ENCODE results near the gene RPL27A. TPM values are rescaled to one million over a fixed set of nuclear protein-coding genes. Genes with fewer than 3 reads are reported as not detected.

Gene RPL27A
- total RNA-seq, 1 experiment from 2014 or later: 585 TPM

DNA sequence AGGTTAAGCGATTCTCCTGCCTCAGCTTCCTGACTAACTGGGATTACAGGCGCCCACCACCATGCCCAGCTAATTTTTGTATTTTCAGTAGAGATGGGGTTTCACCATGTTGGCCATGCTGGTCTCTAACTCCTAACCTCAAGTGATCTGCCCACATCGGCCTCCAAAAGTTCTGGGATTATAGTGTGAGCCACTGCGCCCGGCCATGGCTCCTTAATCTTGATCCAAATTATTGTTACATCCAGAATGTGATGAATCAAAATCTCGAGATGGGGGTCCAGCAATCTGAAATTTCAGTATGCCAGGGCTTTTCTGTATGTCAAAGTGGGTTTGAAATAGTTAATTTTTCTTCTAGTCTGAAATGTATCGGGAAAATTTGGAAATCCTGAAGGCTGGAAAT lies 3.7 kb downstream of the RPL27A start:
- Mint-ChIP-seq H3K9me3 (ENCODE audit: low read depth, unreplicated experiment) (no peaks in the 10 kb centered on the region), H3K36me3 (ENCODE audit: insufficient read depth, unreplicated experiment) (peaks cover 93% of the 10 kb centered on the region), H3K4me3 (ENCODE audit: low read depth, unreplicated experiment) (no peak overlapping the region), H3K4me1 (ENCODE audit: low read depth, unreplicated experiment) (peaks cover 34% of the 10 kb centered on the region), H3K27me3 (ENCODE audit: unreplicated experiment) (no peaks in the 10 kb centered on the region), H3K27ac (ENCODE audit: unreplicated experiment) (peak overlapping the region; percentile 33)
- no peak for TF ChIP-seq CTCF (IDR thresholded peaks at IDR 0.05; ENCODE audit: unreplicated experiment)
- intact Hi-C loops (cut with micrococcal nuclease; ENCODE audit: unreplicated experiment): loop anchor here (5.0 kb wide), 2 partner anchors 36 to 81 kb away; no protein-coding TSS in a partner anchor
- no TSS peak for BruUV-seq (replicated peaks)
- CTCF ChIA-PET: no interaction called here
- DNase-seq: no peak

GRCh38 chr11:8688414-8689362 lies 6.1 kb downstream of the RPL27A start:
- Mint-ChIP-seq H3K36me3 (ENCODE audit: insufficient read depth, unreplicated experiment) (peaks cover 87% of the 10 kb centered on the region), H3K4me3 (ENCODE audit: low read depth, unreplicated experiment) (peak overlapping the region; percentile 63), H3K27ac (ENCODE audit: unreplicated experiment) (peak overlapping the region; percentile 90), H3K27me3 (ENCODE audit: unreplicated experiment) (no peaks in the 10 kb centered on the region), H3K9me3 (ENCODE audit: low read depth, unreplicated experiment) (no peaks in the 10 kb centered on the region), H3K4me1 (ENCODE audit: low read depth, unreplicated experiment) (peaks cover 29% of the 10 kb centered on the region)
- TSS peak; percentile 82 for BruUV-seq (replicated peaks)
- intact Hi-C loops (cut with micrococcal nuclease; ENCODE audit: unreplicated experiment): loop anchor here (1.0 to 5.0 kb wide), 6 partner anchors 11 to 270 kb away; no protein-coding TSS in a partner anchor
- CTCF ChIA-PET: interaction anchor here (0.5 to 1.2 kb wide), 9 partner anchors 11 to 477 kb away, joined by 3 to 17 read pairs (median 4); a partner anchor contains a TSS
- peak; percentile 94 for DNase-seq
- no peak for TF ChIP-seq CTCF (IDR thresholded peaks at IDR 0.05; ENCODE audit: unreplicated experiment)

DNA sequence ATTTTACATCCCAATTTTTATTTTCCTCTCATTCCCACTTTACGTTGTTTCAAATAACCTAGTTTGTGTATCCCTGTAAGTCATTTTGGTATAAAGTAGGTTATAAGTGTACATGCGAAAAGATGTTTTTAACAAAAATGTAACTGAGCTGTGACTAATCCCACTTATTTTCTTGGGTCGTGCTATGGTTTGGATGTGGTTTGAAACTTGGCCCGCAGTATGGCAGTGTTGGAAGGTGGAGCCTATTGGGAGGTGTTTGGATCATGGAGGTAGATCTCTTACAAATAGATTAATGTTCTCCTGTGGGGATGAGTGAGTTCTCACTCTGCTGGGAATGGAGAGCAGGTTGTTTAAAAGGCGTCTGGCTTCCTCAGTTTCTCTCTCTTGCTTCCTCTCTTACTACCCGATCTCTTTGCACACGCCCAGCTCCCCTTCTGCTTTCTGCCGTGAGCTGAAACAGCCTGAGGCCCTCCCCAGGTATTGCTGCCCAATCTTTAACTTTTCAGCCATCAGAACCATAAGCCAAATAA lies 7.2 kb downstream of the RPL27A start:
- H3K4me3 Mint-ChIP-seq (ENCODE audit: low read depth, unreplicated experiment): peak overlapping the region; percentile 63
- intact Hi-C loops (cut with micrococcal nuclease; ENCODE audit: unreplicated experiment): loop anchor here (1.0 to 5.0 kb wide), 4 partner anchors 10 to 269 kb away; no protein-coding TSS in a partner anchor
- peaks cover 29% of the 10 kb centered on the region for H3K4me1 Mint-ChIP-seq (ENCODE audit: low read depth, unreplicated experiment)
- no peak for DNase-seq
- no TSS peak for BruUV-seq (replicated peaks)
- CTCF ChIA-PET: interaction anchor here (0.8 kb wide), 1 partner anchor 10 kb away, joined by 3 read pairs; no protein-coding TSS in a partner anchor
- H3K27me3 Mint-ChIP-seq (ENCODE audit: unreplicated experiment): no peaks in the 10 kb centered on the region
- peak overlapping the region; percentile 90 for H3K27ac Mint-ChIP-seq (ENCODE audit: unreplicated experiment)
- no peaks in the 10 kb centered on the region for H3K9me3 Mint-ChIP-seq (ENCODE audit: low read depth, unreplicated experiment)
- H3K36me3 Mint-ChIP-seq (ENCODE audit: insufficient read depth, unreplicated experiment): peaks cover 79% of the 10 kb centered on the region
- TF ChIP-seq CTCF (IDR thresholded peaks at IDR 0.05; ENCODE audit: unreplicated experiment): no peak

DNA sequence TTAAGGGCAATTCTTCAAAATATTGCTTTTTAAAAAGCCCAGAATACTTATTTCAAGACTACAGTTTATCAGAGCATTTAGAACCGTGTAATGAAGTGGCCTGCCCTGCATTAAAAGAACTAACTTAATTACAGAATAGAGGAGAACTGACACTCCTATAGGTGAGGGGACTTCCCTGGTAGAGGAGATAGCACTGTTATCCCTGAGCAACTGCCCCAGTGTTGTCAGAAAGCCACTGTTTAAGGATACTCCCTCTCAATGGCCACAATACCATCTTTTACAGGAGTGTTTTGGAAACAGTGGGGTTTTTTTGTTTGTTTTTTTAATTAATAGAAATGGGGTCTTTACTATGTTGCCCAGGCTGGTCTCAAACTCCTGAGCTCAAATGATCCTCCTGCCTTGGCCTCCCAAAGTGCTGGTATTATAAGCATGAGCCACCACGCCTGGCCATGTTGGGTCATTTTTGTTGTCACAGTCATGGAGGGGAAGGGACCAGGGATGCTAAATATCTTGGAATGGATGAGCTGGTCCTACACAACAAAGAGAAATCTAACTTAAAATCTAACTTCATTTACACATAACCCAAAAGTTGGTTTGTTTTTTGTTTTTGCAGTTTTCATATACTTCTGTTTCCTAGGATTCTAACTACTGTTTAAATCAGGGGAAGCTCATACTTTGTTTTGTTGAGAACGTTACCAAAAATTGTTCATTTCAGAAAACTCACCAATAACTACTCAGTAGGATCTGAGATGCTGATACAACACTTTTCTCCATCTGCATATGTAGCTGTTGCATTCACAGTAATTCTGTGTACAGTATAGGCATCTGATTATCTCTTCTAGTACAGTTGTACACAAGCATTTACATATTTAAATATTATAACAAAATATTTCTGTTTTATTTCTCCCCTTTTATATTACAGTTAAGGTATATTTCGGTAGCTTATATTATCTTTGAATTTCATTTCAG lies 8.1 kb downstream of the RPL27A start:
- Mint-ChIP-seq H3K4me3 (ENCODE audit: low read depth, unreplicated experiment) (peak overlapping the region; percentile 63), H3K9me3 (ENCODE audit: low read depth, unreplicated experiment) (no peaks in the 10 kb centered on the region), H3K27ac (ENCODE audit: unreplicated experiment) (peak overlapping the region; percentile 90), H3K27me3 (ENCODE audit: unreplicated experiment) (no peaks in the 10 kb centered on the region), H3K36me3 (ENCODE audit: insufficient read depth, unreplicated experiment) (peaks cover 70% of the 10 kb centered on the region), H3K4me1 (ENCODE audit: low read depth, unreplicated experiment) (peaks cover 20% of the 10 kb centered on the region)
- CTCF ChIA-PET: interaction anchor here (0.7 kb wide), 1 partner anchor 816 kb away, joined by 3 read pairs; no protein-coding TSS in a partner anchor
- intact Hi-C loops (cut with micrococcal nuclease; ENCODE audit: unreplicated experiment): no loop called here
- no TSS peak for BruUV-seq (replicated peaks)
- DNase-seq: no peak
- TF ChIP-seq CTCF (IDR thresholded peaks at IDR 0.05; ENCODE audit: unreplicated experiment): no peak
